Measurements from ENCODE around the gene SPACA9.

The SPACA9 gene

DNA sequence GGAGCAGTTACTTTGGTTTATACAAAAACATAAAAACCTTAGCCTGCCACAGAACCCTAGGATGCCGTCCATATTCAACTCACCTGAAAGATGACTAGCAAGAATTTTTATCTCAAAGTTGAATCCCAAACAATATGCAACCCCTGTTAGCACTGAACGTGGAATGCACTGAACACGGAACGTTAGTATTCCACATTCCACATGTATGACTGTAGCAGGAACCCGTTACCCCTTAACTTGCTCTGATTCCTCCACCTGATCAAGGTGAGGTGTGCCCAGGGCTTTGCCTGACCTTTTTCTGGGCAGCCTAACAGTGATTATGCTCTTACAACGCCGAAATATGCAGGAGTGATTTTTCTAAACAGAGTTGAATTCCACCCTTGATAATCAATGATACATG is 44.4 kb upstream of the SPACA9 start:
- no peaks in the 10 kb centered on the region for H3K4me1 ChIP-seq (ENCODE audit: insufficient read depth, low read length)
- H3K27ac ChIP-seq (ENCODE audit: low read length), result no peak overlapping the region
- H2AFZ ChIP-seq (ENCODE audit: low read depth, low read length), result no peak overlapping the region
- no peak overlapping the region for H3K4me2 ChIP-seq (ENCODE audit: insufficient read depth, low read length)
- H3K9me3 ChIP-seq (ENCODE audit: insufficient read depth, low read length, severe bottlenecking), result no peaks in the 10 kb centered on the region
- no peaks in the 10 kb centered on the region; the same call in 1 of the 2 replicates for H4K20me1 ChIP-seq (ENCODE audit: insufficient read depth, low read length)
- H3K79me2 ChIP-seq (ENCODE audit: insufficient read depth, low read length), result no peaks in the 10 kb centered on the region
- H3K27me3 ChIP-seq (ENCODE audit: insufficient read depth, low read length, poor library complexity), result no peaks in the 10 kb centered on the region
- ATAC-seq (ENCODE audit: insufficient read depth, low read depth) (no peak), DNase-seq (no peak)
- no peak overlapping the region for H3K4me3 ChIP-seq (ENCODE audit: low read depth in 1 of 2, low read length in 2 of 2)
- TF ChIP-seq EZH2 (IDR thresholded peaks at IDR 0.05; ENCODE audit: borderline replicate concordance, low read depth, low read length, severe bottlenecking), result no peak
- TF ChIP-seq, protein P1, sequence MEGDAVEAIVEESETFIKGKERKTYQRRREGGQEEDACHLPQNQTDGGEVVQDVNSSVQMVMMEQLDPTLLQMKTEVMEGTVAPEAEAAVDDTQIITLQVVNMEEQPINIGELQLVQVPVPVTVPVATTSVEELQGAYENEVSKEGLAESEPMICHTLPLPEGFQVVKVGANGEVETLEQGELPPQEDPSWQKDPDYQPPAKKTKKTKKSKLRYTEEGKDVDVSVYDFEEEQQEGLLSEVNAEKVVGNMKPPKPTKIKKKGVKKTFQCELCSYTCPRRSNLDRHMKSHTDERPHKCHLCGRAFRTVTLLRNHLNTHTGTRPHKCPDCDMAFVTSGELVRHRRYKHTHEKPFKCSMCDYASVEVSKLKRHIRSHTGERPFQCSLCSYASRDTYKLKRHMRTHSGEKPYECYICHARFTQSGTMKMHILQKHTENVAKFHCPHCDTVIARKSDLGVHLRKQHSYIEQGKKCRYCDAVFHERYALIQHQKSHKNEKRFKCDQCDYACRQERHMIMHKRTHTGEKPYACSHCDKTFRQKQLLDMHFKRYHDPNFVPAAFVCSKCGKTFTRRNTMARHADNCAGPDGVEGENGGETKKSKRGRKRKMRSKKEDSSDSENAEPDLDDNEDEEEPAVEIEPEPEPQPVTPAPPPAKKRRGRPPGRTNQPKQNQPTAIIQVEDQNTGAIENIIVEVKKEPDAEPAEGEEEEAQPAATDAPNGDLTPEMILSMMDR (IDR thresholded peaks at IDR 0.05; ENCODE audit: borderline replicate concordance, extremely low read depth, low read length, poor library complexity, severe bottlenecking), result no peak
- no peak overlapping the region for H3K9ac ChIP-seq (ENCODE audit: low read depth, low read length)
- H3K36me3 ChIP-seq (ENCODE audit: insufficient read depth, low read length), result no peaks in the 10 kb centered on the region

- Histone ChIP-seq H3K4me1 (ENCODE audit: insufficient read depth, low read length) (no peaks in the 10 kb centered on the region), H4K20me1 (ENCODE audit: insufficient read depth, low read length) (no peaks in the 10 kb centered on the region; the same call in 1 of the 2 replicates), H3K79me2 (ENCODE audit: insufficient read depth, low read length) (no peaks in the 10 kb centered on the region), H3K4me3 (ENCODE audit: low read depth in 1 of 2, low read length in 2 of 2) (no peak overlapping the region), H3K4me2 (ENCODE audit: insufficient read depth, low read length) (no peak overlapping the region), H3K36me3 (ENCODE audit: insufficient read depth, low read length) (no peaks in the 10 kb centered on the region), H3K9ac (ENCODE audit: low read depth, low read length) (no peak overlapping the region), H3K27ac (ENCODE audit: low read length) (no peak overlapping the region), H3K9me3 (ENCODE audit: insufficient read depth, low read length, severe bottlenecking) (no peaks in the 10 kb centered on the region), H2AFZ (ENCODE audit: low read depth, low read length) (no peak overlapping the region), H3K27me3 (ENCODE audit: insufficient read depth, low read length, poor library complexity) (no peaks in the 10 kb centered on the region)
- no peak for DNase-seq
- ATAC-seq (ENCODE audit: insufficient read depth, low read depth), result no peak
- TF ChIP-seq, protein P1 (IDR thresholded peaks at IDR 0.05; ENCODE audit: borderline replicate concordance, extremely low read depth, low read length, poor library complexity, severe bottlenecking), result no peak
- TF ChIP-seq EZH2 (IDR thresholded peaks at IDR 0.05; ENCODE audit: borderline replicate concordance, low read depth, low read length, severe bottlenecking), result no peak
Measured at GRCh38 chr9:132837501-132838286, 41.0 kb upstream of the SPACA9 start.

GRCh38 chr9:132838291-132838690 is 40.4 kb upstream of the SPACA9 start:
- H2AFZ ChIP-seq (ENCODE audit: low read depth, low read length), result no peak overlapping the region
- no peak overlapping the region for H3K27ac ChIP-seq (ENCODE audit: low read length)
- no peaks in the 10 kb centered on the region for H3K79me2 ChIP-seq (ENCODE audit: insufficient read depth, low read length)
- H3K4me2 ChIP-seq (ENCODE audit: insufficient read depth, low read length), result no peak overlapping the region
- H3K9ac ChIP-seq (ENCODE audit: low read depth, low read length), result no peak overlapping the region
- no peaks in the 10 kb centered on the region for H3K36me3 ChIP-seq (ENCODE audit: insufficient read depth, low read length)
- H3K4me3 ChIP-seq (ENCODE audit: low read depth in 1 of 2, low read length in 2 of 2), result no peak overlapping the region
- no peak for TF ChIP-seq EZH2 (IDR thresholded peaks at IDR 0.05; ENCODE audit: borderline replicate concordance, low read depth, low read length, severe bottlenecking)
- TF ChIP-seq, protein P1 (IDR thresholded peaks at IDR 0.05; ENCODE audit: borderline replicate concordance, extremely low read depth, low read length, poor library complexity, severe bottlenecking), result no peak
- H3K9me3 ChIP-seq (ENCODE audit: insufficient read depth, low read length, severe bottlenecking), result no peaks in the 10 kb centered on the region
- no peaks in the 10 kb centered on the region; the same call in 1 of the 2 replicates for H4K20me1 ChIP-seq (ENCODE audit: insufficient read depth, low read length)
- DNase-seq, result no peak
- H3K27me3 ChIP-seq (ENCODE audit: insufficient read depth, low read length, poor library complexity), result no peaks in the 10 kb centered on the region
- no peaks in the 10 kb centered on the region for H3K4me1 ChIP-seq (ENCODE audit: insufficient read depth, low read length)
- no peak for ATAC-seq (ENCODE audit: insufficient read depth, low read depth)

Measured in DND-41 (cell line).